ENCODE measurements around the gene LTA.

Gene LTA

DNA sequence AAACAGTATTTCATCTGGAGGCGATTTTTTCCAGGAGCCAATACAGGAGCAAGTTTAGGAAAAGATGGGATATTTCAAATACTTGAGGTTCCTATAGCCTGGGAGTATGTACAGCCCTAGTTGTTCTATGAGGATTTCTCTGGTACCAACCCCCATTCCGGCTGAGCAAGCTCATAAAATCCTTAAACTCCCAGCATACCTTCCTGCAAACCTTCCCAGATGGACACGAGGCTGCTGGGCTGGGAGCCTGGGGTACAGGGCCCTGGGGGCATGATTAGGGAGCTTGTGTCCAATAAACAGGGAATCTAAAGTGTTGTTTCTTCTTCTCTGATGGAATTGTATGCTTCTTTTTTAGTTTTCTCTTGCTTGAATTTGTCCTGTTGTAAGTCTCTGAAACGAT is 49.9 kb downstream of the LTA start:
- ChIA-PET POLR2A (interaction anchor here (0.6 to 9.7 kb wide), 17 partner anchors 13 to 1349 kb away, joined by 3 to 123 read pairs (median 4); partner anchors contain the start of genes ATP6V1G2, BAG6, C6orf47 and DDX39B), CTCF (interaction anchor here (0.7 to 1.4 kb wide), 5 partner anchors 12 to 42 kb away, joined by 3 to 7 read pairs (median 3); no protein-coding TSS in a partner anchor)

More for the DNA sequence above, 49.9 kb downstream of the LTA start:
- Histone ChIP-seq H3K4me3 (ENCODE audit: low read depth, low read length) (peak overlapping the region; percentile 97), H3K9me3 (ENCODE audit: control insufficient read depth, insufficient read depth, low read depth, low read length) (no peaks in the 10 kb centered on the region), H3K36me3 (ENCODE audit: control insufficient read depth in 2 of 2, insufficient read depth in 1 of 2, low read length in 2 of 2) (peaks cover 39 to 58% of the 10 kb centered on the region in 2 experiments), H3K27ac (ENCODE audit: extremely low read depth, low read depth, low read length) (peak overlapping the region; percentile 99), H3K4me1 (ENCODE audit: control insufficient read depth, insufficient read depth, low read length) (peaks cover 7% of the 10 kb centered on the region; the same call in 1 of the 2 replicates)
- TF ChIP-seq, protein P1, sequence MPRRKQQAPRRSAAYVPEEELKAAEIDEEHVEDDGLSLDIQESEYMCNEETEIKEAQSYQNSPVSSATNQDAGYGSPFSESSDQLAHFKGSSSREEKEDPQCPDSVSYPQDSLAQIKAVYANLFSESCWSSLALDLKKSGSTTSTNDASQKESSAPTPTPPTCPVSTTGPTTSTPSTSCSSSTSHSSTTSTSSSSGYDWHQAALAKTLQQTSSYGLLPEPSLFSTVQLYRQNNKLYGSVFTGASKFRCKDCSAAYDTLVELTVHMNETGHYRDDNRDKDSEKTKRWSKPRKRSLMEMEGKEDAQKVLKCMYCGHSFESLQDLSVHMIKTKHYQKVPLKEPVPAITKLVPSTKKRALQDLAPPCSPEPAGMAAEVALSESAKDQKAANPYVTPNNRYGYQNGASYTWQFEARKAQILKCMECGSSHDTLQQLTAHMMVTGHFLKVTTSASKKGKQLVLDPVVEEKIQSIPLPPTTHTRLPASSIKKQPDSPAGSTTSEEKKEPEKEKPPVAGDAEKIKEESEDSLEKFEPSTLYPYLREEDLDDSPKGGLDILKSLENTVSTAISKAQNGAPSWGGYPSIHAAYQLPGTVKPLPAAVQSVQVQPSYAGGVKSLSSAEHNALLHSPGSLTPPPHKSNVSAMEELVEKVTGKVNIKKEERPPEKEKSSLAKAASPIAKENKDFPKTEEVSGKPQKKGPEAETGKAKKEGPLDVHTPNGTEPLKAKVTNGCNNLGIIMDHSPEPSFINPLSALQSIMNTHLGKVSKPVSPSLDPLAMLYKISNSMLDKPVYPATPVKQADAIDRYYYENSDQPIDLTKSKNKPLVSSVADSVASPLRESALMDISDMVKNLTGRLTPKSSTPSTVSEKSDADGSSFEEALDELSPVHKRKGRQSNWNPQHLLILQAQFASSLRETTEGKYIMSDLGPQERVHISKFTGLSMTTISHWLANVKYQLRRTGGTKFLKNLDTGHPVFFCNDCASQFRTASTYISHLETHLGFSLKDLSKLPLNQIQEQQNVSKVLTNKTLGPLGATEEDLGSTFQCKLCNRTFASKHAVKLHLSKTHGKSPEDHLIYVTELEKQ (tag by site-specific recombination; IDR thresholded peaks at IDR 0.05; ENCODE audit: borderline replicate concordance), result no peak
- TF ChIP-seq ZNF837 (tag by site-specific recombination; IDR thresholded peaks at IDR 0.05) (no peak), OSR2 (tag by site-specific recombination; IDR thresholded peaks at IDR 0.05) (no peak), ZNF76 (tag by site-specific recombination; IDR thresholded peaks at IDR 0.05; ENCODE audit: borderline replicate concordance, low read depth) (peak; percentile 77), YY1 (tag by site-specific recombination; IDR thresholded peaks at IDR 0.05) (peak; percentile 2; the same call in 1 of the 2 replicates), IKZF3 (tag by site-specific recombination; IDR thresholded peaks at IDR 0.05) (no peak), HOXD13 (CRISPR knock-in tag; IDR thresholded peaks at IDR 0.05; ENCODE audit: borderline replicate concordance) (no peak), ZBTB20 (tag by site-specific recombination; IDR thresholded peaks at IDR 0.05) (0 out of 2 replicates have a peak, but pooled peaks have one; percentile 19), ZNF133 (tag by site-specific recombination; IDR thresholded peaks at IDR 0.05) (no peak)
- TF ChIP-seq, protein P2, sequence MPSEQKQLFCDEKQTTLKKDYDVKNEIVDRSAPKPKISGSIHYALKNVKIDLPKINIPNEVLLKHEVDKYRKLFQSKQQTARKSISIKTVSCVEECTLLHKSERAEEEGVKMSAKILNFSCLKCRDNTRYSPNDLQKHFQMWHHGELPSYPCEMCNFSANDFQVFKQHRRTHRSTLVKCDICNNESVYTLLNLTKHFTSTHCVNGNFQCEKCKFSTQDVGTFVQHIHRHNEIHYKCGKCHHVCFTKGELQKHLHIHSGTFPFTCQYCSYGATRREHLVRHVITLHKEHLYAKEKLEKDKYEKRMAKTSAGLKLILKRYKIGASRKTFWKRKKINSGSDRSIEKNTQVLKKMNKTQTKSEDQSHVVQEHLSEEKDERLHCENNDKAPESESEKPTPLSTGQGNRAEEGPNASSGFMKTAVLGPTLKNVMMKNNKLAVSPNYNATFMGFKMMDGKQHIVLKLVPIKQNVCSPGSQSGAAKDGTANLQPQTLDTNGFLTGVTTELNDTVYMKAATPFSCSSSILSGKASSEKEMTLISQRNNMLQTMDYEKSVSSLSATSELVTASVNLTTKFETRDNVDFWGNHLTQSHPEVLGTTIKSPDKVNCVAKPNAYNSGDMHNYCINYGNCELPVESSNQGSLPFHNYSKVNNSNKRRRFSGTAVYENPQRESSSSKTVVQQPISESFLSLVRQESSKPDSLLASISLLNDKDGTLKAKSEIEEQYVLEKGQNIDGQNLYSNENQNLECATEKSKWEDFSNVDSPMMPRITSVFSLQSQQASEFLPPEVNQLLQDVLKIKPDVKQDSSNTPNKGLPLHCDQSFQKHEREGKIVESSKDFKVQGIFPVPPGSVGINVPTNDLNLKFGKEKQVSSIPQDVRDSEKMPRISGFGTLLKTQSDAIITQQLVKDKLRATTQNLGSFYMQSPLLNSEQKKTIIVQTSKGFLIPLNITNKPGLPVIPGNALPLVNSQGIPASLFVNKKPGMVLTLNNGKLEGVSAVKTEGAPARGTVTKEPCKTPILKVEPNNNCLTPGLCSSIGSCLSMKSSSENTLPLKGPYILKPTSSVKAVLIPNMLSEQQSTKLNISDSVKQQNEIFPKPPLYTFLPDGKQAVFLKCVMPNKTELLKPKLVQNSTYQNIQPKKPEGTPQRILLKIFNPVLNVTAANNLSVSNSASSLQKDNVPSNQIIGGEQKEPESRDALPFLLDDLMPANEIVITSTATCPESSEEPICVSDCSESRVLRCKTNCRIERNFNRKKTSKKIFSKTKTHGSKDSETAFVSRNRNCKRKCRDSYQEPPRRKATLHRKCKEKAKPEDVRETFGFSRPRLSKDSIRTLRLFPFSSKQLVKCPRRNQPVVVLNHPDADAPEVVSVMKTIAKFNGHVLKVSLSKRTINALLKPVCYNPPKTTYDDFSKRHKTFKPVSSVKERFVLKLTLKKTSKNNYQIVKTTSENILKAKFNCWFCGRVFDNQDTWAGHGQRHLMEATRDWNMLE (tag by site-specific recombination; conservative IDR thresholded peaks at IDR 0.05; ENCODE audit: low read depth), result no peak
- TF ChIP-seq, protein P3, sequence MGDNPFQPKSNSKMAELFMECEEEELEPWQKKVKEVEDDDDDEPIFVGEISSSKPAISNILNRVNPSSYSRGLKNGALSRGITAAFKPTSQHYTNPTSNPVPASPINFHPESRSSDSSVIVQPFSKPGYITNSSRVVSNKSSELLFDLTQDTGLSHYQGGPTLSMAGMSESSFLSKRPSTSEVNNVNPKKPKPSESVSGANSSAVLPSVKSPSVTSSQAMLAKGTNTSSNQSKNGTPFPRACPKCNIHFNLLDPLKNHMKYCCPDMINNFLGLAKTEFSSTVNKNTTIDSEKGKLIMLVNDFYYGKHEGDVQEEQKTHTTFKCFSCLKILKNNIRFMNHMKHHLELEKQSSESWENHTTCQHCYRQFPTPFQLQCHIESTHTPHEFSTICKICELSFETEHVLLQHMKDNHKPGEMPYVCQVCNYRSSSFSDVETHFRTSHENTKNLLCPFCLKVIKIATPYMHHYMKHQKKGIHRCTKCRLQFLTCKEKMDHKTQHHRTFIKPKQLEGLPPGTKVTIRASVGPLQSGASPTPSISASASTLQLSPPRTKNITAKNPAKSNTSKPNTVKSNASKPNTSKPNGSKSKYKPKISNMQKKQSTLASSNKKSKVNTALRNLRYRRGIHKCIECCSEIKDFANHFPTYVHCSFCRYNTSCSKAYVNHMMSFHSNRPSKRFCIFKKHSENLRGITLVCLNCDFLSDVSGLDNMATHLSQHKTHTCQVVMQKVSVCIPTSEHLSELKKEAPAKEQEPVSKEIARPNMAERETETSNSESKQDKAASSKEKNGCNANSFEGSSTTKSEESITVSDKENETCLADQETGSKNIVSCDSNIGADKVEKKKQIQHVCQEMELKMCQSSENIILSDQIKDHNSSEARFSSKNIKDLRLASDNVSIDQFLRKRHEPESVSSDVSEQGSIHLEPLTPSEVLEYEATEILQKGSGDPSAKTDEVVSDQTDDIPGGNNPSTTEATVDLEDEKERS (tag by site-specific recombination; IDR thresholded peaks at IDR 0.05), result no peak
- TF ChIP-seq, protein P4, sequence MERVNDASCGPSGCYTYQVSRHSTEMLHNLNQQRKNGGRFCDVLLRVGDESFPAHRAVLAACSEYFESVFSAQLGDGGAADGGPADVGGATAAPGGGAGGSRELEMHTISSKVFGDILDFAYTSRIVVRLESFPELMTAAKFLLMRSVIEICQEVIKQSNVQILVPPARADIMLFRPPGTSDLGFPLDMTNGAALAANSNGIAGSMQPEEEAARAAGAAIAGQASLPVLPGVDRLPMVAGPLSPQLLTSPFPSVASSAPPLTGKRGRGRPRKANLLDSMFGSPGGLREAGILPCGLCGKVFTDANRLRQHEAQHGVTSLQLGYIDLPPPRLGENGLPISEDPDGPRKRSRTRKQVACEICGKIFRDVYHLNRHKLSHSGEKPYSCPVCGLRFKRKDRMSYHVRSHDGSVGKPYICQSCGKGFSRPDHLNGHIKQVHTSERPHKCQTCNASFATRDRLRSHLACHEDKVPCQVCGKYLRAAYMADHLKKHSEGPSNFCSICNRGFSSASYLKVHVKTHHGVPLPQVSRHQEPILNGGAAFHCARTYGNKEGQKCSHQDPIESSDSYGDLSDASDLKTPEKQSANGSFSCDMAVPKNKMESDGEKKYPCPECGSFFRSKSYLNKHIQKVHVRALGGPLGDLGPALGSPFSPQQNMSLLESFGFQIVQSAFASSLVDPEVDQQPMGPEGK (tag by site-specific recombination; IDR thresholded peaks at IDR 0.05), result no peak
- TF ChIP-seq, protein P5, sequence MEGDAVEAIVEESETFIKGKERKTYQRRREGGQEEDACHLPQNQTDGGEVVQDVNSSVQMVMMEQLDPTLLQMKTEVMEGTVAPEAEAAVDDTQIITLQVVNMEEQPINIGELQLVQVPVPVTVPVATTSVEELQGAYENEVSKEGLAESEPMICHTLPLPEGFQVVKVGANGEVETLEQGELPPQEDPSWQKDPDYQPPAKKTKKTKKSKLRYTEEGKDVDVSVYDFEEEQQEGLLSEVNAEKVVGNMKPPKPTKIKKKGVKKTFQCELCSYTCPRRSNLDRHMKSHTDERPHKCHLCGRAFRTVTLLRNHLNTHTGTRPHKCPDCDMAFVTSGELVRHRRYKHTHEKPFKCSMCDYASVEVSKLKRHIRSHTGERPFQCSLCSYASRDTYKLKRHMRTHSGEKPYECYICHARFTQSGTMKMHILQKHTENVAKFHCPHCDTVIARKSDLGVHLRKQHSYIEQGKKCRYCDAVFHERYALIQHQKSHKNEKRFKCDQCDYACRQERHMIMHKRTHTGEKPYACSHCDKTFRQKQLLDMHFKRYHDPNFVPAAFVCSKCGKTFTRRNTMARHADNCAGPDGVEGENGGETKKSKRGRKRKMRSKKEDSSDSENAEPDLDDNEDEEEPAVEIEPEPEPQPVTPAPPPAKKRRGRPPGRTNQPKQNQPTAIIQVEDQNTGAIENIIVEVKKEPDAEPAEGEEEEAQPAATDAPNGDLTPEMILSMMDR (tag by site-specific recombination; IDR thresholded peaks at IDR 0.05), result no peak
